RKO (cell line): ENCODE data around the gene ZNF20.

ENCODE experiments used
- DNase-seq: peaks from one replicate; pipeline ENCODE4 v3.0.0-alpha.2; 2016; ENCODE audit warnings: low spot score

ZNF20 gene

DNA sequence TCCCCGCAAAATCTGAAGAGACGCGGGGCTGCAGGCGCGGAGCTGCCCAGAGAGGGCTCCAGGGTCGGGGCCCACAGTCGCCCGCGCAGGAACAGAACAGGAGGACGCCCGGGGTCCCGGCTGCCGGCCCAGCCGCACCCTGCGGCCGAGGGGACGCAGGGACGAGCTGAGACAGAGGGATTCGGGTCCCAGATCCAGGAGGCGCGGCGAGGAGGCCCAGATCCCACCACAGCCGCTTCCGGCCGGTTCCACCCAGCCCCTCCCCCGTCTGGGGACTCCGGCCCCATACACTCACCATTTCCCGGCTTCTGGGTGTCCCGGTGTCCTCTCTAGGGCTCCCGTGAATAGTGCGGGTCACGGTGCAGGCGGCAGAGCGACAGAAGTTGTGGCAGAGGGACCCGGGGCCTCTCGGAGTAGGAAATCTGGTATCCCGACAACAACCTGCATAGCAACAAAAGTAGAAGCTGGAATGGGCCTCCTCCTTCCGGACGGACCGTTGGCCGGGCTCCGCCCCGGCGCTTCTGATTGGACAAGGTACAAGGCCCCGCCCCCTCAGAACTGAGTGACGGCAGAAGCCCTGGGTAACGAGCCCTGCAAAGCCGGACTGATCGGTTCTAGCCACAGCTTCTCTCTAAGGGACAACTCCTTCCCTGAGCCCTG, at the start of gene ZNF20:
Gene ZNF20 (minus strand): TSS at position 466 of the 660 bp plus-strand sequence. CDS start 168 bp downstream, at position 298.
- DNase-seq, result peak; percentile 96

DNA sequence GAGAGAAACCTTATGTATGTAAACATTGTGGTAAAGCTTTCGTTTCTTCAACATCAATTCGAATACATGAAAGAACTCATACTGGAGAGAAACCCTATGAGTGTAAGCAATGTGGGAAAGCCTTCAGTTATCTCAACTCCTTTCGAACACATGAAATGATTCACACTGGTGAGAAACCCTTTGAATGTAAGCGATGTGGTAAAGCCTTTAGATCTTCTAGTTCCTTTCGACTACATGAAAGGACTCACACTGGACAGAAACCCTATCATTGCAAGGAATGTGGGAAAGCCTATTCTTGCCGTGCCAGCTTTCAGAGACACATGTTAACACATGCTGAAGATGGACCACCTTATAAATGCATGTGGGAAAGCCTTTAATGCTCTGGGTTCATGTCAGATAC, 47.5 kb upstream of the ZNF20 start:
- DNase-seq, result no peak

DNA sequence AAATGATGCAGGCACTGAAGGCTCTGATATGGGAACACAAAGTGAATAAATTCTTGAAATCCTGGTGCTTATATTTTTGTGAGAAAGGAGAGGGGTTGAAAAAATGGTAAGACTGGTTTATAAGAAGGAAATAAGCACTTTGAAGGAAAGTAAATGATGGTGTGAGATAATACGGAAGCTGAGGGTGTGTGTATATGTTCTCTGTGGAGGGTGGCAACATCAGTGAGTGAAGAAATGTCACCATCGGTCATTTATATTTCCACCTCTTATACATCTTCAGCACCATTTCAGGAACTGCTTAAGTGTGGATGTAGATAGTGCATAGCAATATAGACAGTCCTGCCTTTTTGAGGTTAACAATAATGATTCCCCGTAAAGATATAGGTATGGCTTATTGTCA, 40.2 kb upstream of the ZNF20 start:
- no peak for DNase-seq

DNA sequence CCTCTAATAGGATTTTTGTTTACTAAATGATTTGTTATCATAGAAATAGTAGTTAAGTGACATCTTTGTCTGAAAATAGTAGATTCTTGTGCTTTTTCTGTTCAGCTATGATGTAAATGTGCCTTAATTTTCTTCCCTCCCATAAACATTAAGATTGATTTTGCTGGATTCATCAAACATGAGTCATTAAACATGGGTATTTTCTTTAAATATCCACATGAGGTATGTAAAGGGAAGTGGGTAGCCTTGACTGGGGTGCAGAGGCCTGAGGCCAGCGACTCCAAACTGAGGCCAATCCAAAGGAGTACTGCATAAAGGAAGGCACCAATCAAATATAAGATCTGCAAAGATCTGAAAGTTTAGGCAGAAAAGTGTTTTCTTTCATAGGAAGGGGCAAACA, 26.5 kb upstream of the ZNF20 start:
- DNase-seq, result no peak

DNA sequence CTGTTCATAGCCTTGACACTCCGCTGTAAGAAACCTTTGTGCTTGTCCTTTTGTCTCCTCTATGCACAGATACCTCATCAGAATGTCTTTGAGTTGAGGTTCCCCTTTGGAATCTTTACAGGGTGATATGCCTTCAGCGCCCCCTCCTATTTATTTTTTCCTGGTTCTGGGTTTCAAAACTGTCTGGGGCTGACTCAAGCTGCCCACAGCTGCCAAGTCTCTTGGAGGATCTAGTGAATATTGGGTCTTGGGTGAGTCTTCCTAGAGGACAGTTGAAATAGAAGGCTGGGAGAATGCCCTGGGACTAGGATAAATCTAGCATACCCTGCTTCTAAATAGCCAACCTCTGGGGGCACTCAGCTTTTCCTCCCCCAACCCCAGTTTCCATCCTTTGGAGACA, 23.7 kb upstream of the ZNF20 start:
- peak; percentile 64 for DNase-seq

DNA sequence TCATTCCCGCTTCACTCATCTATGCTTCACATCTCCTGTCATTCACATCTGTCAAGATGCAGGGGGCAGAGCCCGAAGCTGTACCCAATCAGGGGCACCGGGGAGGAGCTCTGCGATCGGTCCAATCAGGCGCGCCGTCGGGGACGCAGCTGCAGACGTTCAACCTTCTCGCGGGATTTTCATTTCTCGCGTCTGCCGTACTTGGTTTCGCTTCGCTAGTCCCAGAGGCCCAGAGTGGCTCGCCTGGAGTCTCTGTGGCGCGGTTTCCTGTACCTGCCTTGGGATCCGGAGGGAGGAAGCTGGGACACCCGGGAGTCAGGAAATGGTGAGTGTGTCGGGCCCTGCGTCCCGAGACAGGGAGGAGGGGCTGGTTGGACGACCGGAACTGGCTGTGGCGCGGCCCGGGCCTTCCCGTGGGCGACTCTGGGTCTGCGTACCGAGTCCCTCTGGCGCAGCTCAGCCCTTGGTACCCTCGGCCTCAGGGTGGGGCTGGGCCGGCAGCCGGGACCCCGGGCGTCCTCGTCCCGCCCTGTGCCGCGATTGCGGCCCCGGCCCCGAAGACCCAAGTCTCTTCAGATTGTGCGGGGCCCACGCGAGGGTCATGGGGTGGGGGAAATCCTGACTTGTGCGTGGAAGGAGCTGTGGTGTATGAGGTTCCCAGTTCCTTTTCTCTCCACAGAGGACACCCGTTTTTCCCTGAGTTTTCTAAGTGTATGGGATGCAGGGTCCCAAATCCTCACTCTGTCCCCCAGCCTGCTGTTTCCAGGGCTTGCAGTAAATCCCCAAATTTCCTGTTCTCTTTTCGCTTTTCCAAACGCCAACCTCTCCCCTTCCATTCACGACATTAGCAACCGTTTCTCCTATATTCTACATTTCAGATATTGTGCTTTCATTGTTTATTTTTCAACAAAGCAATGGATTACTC, 23.0 kb upstream of the ZNF20 start, which contains the start of gene ZNF136:
Gene ZNF136 (plus strand): TSS at position 215 of the 925 bp plus-strand sequence. CDS start 108 bp downstream, at position 323.
- DNase-seq, result peak; percentile 97

DNA sequence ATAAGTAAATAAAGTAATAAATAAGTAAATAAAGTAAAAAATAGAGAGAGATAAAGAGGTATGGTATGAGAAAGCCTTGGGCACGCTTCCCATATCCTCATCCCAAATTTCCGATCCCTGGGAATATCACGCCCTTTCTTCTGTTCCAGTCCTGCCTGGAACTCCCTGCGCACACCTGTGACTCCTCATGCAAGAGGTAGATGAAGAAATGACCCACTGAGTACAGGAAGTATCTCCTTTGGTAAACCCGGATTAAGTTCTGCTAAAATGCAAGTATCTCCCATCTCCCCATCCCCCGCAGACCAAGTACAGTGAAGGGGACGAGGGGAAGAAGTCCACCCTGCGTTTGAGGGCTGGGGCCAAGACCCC, 22.3 kb upstream of the ZNF20 start:
- DNase-seq, result no peak

DNA sequence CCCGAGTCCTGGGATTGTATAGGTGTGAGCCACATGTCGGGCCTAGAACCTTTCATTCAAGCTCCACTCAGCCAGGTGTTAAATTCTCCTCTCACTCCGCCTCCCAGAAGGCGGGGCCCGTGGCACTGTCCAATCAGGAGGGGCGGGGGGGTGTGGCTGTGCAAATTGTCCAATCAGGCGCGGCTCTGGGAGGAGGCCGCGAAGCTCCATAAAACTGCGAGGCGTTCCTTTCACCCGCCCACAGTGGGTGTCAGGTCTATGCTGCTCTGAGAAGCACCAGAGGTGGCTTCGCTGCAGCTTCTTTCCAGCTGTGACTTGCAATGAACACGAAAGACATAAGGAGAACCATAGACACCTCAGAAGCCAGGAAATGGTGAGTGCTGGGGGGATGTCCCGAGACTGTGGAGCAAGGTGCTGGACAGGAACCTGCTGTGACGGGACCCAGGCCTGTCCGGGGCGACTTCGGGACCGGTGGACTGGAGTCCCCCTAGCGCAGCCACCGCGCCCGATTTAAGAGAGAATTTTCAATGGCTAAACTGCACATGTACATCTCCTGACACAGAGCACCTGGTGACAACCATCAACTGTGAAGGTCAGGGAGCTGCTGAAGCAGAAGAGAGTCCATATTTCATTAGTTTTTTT, 19.7 kb upstream of the ZNF20 start:
- no peak for DNase-seq

DNA sequence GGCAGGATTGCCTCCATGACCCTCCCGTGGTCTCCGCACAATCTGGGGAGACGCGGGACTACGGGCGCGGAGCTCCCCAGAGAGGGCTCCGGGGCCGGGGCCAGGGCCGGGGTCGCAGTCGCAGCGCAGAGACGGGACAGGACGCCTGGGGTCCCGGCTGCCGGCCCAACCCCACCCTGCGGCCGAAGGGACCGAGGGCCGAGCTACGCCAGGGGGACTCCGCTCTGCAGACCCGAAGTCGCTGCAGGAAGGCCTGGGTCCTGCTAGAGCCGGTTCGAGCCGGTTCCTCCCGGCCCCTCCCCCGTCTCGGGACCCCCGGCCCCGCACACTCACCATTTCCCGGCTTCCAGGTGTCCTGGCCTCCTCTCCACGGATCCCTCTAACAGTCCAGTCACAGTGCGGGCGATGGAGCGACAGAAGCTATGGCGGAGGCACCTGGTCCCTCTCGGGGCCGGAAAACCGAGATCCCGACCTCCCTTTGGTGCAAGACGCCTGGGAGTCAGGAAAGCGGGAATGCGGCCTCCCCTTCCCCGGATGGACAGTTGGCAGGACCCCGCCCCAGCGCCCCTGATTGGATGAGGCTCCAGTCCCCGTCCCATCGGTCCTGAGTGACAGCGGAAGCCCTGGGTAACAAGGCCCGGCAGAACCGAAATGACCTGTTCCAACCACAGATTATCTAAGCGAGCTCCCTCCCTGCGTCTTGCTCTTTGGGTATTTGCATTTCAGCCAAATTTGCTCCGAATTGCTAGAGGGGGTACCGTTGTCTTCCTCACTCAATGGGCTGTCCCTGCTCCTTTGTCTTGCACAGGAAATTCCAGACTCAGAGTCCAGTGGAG, 16.3 kb upstream of the ZNF20 start, which contains the start of gene ZNF625:
Gene ZNF625 (minus strand): TSS at position 512 of the 836 bp plus-strand sequence. CDS start 176 bp downstream, at position 336.
- no peak for DNase-seq

DNA sequence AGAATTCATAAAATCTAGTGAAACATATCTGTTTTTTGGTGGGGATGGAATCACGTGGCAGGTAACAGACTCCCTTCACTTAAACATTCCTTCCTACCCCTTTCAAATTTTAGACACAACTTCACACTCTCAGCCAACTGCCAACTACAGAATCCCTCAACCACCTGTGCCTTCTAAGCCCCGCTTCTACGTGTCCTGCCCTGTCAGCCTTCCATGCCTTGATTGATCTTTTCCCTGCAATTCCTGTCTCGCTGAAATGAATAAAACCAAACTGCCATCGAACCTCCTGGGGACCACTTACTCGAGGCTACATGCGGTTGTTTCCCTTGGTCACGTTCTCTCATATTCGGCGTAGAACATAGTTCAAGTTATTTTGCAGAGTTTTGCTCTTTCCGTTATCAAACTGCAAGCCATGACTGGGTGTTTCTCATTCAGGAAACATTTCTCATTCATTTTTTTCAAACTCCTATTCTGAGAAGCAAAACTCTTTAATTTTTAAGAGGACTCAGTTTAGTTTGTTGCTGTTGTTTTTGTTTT, 15.2 kb upstream of the ZNF20 start:
- no peak for DNase-seq

DNA sequence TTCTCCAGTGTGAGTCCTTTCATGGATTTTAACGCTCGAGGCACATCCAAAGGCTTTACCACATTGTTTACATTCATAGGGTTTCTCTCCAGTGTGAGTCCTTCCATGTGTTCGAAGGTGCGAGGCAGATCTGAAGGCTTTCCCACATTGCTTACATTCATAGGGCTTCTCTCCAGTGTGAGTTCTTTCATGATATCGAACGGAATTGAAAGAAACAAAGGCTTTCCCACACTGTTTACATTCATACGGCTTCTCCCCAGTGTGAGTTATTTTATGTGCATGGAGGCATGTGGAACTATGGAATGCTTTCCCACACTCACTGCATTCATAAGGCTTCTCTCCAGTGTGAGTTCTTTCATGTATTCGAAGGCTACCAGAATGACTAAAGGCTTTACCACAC, 5.2 kb upstream of the ZNF20 start:
- no peak for DNase-seq

DNA sequence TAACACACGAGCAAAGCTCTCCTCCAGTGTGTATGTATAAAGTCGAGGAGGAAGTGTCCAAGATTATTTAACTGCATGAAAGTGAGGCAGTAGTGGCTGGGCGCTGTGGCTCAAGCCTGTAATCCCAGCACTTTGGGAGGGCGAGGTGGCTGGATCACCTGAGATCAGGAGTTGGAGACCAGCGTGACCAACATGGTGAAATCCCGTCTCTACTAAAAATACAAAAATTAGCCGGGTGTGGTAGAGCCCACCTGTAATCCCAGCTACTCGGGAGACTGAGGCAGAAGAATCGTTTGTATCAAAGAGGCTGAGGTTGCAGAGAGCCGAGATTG, 1.2 kb upstream of the ZNF20 start:
- no peak for DNase-seq

DNA sequence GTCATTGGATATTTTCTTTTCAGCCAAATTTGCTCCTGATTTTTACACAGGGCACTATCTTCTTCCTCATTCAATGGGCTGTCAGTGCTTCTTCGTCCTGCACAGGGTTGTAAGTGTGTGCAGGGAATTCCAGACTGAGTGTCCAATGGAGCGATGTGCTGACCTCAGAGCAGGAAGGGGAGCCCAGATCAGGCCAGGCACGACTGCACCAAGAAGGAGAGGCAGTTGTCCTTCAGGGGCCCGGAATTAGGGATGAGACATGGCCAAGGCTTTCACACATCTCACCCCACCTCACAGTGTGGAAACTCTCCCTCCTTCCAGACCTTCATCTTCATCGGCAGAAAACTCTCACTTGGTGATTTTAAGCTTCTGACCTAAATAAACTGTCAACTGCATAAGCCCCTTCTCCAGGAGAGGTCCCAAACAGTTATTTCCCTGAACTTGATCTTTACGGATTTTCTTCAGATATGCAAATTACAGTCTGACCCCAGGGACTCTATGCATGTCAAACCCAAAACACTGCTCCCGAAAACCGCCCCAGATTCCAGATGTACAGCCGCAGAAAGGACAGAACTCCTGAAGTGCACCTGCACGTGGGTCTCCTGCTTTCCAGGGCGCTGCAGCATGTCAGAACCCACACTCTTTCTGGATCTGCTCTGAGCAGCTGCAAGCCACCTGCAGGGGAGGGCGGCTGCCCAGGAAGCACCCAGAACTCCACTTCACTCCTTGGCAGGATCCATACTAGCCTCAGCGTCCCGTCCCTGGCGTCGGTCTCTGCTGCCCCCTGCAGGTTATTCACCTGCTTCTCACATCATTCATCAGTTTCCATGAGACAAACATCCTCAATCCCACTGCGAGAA, 625 bp upstream of the ZNF20 start:
- DNase-seq, result peak; percentile 89

DNA sequence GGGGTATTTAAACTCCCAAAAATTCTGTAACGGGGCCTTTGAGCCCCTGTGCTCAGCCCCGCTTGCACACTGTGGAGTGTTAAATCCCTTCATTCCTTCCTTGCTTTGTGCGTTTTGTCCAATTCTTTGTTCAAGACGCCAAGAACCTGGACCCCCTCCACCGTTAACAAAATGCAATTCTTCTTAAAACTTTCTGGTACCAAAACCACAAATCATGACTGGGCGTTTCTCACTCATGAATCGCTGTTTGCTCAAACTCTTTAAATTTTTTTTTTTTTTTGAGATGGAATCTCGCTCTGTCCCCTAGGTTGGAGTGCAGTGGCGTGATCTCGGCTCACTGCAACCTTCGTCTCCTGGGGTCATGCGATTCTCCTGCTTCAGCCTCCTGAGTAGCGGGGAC, 881 bp downstream of the ZNF20 start:
- peak; percentile 45 for DNase-seq

DNA sequence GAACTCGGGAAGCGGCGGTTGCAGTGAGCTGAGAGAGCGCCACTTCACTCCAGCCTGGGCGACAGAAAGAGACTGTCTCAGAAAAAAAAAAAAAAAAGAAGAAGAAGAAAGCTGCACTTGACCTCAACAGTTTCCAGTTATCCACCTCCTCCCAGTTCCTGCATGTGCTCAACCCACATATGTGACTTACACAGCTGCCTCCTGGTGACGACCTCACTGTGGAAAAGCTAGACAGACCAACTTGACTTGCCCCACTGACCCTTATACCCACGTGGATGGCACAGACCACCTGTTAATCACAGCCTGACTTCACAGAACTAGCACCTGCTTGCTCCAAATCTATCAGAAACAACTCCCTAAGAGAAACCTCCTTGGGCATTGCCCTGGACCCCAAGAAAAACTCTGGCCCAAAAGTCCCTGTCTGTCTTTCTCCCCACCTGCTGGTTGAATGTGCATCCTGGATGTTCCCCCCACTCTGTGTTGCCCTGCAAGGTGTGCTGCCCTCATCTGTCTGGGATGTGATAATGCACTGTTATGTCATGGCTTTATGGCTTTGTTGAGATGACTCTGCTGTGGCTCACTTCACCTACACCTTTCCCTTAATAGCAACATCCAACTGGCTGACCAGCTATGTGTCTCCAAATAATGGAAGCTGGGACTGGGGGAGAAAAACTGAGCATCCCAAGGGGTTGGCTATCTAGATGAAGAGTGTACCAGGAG, 2.8 kb downstream of the ZNF20 start:
- DNase-seq, result peak; percentile 72

DNA sequence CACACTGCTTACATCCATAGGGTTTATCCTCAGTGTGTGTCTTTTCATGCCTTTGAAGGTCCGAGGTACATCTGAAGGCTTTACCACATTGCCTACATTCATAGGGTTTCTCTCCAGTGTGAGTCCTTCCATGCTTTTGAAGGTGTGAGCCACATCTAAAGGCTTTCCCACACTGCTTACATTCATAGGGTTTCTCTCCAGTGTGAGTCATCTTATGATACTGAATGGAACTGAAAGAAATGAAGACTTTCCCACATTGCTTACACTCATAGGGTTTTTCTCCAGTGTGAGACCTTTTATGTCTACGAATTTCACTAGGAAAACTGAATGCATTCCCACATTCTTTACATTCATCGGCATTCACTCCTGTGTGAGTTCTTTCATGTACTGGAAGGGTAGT, 7.1 kb downstream of the ZNF20 start:
- DNase-seq, result no peak

DNA sequence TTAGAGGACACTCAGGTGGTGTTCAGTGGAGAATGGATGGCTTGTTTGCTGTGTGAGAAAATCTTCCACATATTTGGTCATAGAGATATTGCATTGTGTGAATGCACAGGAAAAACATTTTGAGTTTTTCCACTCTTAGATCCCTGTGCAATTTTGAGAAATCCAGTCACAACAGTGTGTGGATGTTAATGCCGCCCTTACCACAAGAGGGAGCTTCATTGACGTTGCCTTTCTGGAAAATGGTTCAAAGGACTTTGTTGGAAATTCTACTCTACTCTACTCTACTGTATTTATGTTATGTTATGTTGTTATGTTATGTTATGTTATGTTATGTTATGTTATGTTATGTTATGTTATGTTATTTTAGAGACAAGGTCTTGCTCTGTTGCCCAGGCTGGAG, 13.4 kb downstream of the ZNF20 start:
- DNase-seq, result peak; percentile 49

DNA sequence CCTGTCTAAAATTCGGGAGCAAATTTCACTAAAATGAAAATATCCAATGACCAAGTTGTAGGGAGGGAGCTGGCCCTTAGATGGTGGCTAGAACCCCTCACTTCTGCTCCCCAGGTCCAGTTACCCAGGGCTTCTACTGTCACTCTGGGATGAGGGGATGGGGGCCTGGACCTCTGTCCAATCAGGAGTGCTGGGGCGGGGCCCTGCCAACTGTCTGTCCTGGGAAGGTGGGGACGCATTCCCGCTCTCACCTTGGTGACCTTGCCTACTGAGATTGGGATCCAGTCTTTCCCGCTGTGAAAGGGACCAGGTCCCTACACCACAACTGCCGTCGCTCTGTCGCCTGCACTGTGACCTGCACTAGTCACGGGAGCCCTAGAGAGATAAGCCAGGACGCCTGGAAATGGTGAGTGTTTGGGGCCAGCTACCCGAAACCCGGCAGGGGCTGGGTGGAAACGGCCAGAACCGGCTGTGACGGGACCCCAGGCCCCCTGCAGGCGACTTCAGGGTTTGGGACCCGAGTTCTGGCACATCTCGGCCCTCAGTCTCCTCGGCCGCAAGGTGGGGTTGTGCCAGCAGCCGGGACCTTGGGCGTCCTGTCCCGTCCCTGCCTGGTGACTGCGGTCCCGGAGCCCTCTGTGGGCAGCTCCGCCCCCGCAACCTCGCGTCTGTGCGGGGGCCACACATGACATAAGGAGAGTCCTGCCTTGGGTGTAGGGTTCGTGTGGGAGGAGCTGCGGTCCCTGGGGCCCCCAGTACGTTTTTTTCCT, 22.8 kb downstream of the ZNF20 start:
- DNase-seq, result no peak

DNA sequence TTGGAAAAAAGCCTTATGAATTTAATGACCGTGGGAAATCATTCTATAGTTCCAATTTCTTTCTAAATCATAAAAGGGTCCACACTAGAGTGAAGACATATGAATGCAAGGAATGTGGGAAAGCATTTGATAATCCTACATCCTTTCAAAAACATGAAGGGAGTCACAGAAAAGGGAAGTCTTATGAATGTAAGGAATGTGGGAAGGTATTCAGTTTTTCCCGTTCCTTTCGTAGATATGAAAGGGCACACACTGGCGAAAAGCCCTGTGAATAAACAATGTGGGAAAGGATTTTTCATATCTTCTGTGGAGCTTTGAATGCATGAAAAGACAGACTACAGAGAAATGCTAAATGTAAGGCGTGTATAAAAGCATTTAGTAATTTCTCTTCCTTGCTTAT, 27.0 kb downstream of the ZNF20 start:
- DNase-seq, result no peak
